B cell (primary cell): ENCODE results near the gene PTPN14.

ENCODE experiments used
- CTCF ChIP-seq: fragments of 200-600 bp; IDR thresholded peaks from one replicate; pipeline ENCODE4 v1.8.0; 2022; ENCODE audit warnings: antibody characterized with exemption, mild to moderate bottlenecking
- EZH2 ChIP-seq: IDR thresholded peaks from 2 replicates; pipeline ENCODE4 v1.6.1; 2012; ENCODE audit warnings: borderline replicate concordance, low read depth, mild to moderate bottlenecking, moderate library complexity, low read length; ENCODE audit not compliant: insufficient read depth, poor library complexity, severe bottlenecking

DNA sequence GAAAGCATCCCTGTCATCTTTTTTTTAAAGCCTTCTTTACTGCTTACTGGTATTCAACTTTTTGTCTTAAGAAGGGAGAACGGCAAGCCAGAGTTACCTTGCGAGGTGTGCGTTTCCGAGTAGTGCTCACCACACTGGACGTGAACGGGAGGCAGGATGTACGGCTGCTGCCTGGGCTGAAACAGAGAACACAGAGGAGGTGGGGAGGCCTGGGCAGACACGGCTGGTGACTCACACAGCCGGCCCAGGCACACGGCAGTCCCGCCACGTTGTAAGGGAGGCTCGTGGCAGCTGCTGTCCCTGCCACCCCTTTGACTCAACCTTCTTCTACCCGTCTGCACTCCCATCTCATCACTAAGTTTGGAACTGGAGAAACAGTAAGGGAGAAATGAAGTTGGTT lies 164.7 kb downstream of the PTPN14 start:
- TF ChIP-seq CTCF, result no peak
- no peak for TF ChIP-seq EZH2
